Measurements from ENCODE around the gene PRRT1. TPM values are rescaled to one million over a fixed set of nuclear protein-coding genes. Genes with fewer than 3 reads are reported as not detected.
"Not testable (repeated sequence)": the region's sequence is repeated elsewhere in the genome, so short reads cannot be mapped to it uniquely, and the experiment has no call there.

PRRT1 gene
- total RNA-seq, 2 experiments from 2014 or later: 0.43 to 0.79 TPM

GRCh38 chr6:32194388-32194787 lies 42.6 kb upstream of the PRRT1 start:
- peaks cover 8% of the 10 kb centered on the region for H3K36me3 Mint-ChIP-seq (ENCODE audit: low read depth)
- intact Hi-C loops (cut with DNase I, micrococcal nuclease): loop anchor here (2.0 to 10.0 kb wide), 5 partner anchors 220 to 1220 kb away; partner anchors contain the start of genes CUTA (in 1 of the 2), DXO (in 1 of the 2), EHMT2 (in 1 of the 2) and HSPA1B (in 1 of the 2)
- ATAC-seq: no peak

GRCh38 chr6:32193096-32193495 lies 41.4 kb upstream of the PRRT1 start:
- POLR2A ChIA-PET: interaction anchor here (2.6 kb wide), 1 partner anchor 10 kb away, joined by 9 read pairs; no protein-coding TSS in a partner anchor
- intact Hi-C loops (cut with DNase I, micrococcal nuclease): loop anchor here (10.0 kb wide), 3 partner anchors 218 to 1222 kb away; partner anchors contain the start of genes CUTA (in 1 of the 2), DXO (in 1 of the 2) and PHF1 (in 1 of the 2)
- H3K36me3 Mint-ChIP-seq (ENCODE audit: low read depth): peaks cover 20% of the 10 kb centered on the region
- H3K27ac Mint-ChIP-seq: peak overlapping the region; percentile 96
- not testable (repeated sequence) for H3K9me3 Mint-ChIP-seq (ENCODE audit: low read depth); H3K27me3 Mint-ChIP-seq; DNase-seq; ATAC-seq
- CTCF ChIA-PET: interaction anchor here (0.6 to 1.6 kb wide), 6 partner anchors 13 to 704 kb away, joined by 3 to 5 read pairs (median 4); partner anchors contain the start of genes FKBPL and PRRT1
- H3K4me3 Mint-ChIP-seq: peak overlapping the region; percentile 95
- peaks cover 44% of the 10 kb centered on the region for H3K4me1 Mint-ChIP-seq

More at GRCh38 chr6:32194388-32194787, 42.6 kb upstream of the PRRT1 start:
- Mint-ChIP-seq H3K4me1 (peaks cover 32% of the 10 kb centered on the region), H3K27ac (peak overlapping the region; percentile 90), H3K4me3 (peak overlapping the region; percentile 94), H3K27me3 (no peaks in the 10 kb centered on the region), H3K9me3 (ENCODE audit: low read depth) (no peaks in the 10 kb centered on the region)
- CTCF ChIA-PET: interaction anchor here (0.6 to 1.9 kb wide), 2 partner anchors 45 to 619 kb away, joined by 3 to 6 read pairs; partner anchors contain the start of gene TNF
- POLR2A ChIA-PET: no interaction called here
- DNase-seq: no peak

GRCh38 chr6:32192608-32193039 lies 40.9 kb upstream of the PRRT1 start, which contains the start of gene GPSM3:
Gene GPSM3 (minus strand): TSS chr6:32192643. CDS start chr6:32192513, 130 bp downstream.
- intact Hi-C loops (cut with DNase I, micrococcal nuclease): loop anchor here (10.0 kb wide), 3 partner anchors 218 to 1222 kb away; partner anchors contain the start of genes CUTA (in 1 of the 2), DXO (in 1 of the 2) and PHF1 (in 1 of the 2)
- Mint-ChIP-seq H3K36me3 (ENCODE audit: low read depth) (peaks cover 24% of the 10 kb centered on the region), H3K4me1 (peaks cover 49% of the 10 kb centered on the region), H3K27me3 (no peaks in the 10 kb centered on the region), H3K9me3 (ENCODE audit: low read depth) (no peaks in the 10 kb centered on the region), H3K27ac (peak within 1 kb of the TSS; percentile 96), H3K4me3 (peak within 1 kb of the TSS; percentile 95)
- ATAC-seq (no peak), DNase-seq (peak; percentile 69)
- ChIA-PET CTCF (interaction anchor here (0.6 to 1.6 kb wide), 5 partner anchors 13 to 703 kb away, joined by 3 to 5 read pairs (median 4); partner anchors contain the start of genes FKBPL and PRRT1), POLR2A (interaction anchor here (2.6 kb wide), 1 partner anchor 10 kb away, joined by 9 read pairs; no protein-coding TSS in a partner anchor)

GRCh38 chr6:32191696-32192607 lies 40.2 kb upstream of the PRRT1 start:
- peaks cover 54% of the 10 kb centered on the region for H3K4me1 Mint-ChIP-seq
- intact Hi-C loops (cut with DNase I, micrococcal nuclease): loop anchor here (10.0 kb wide), 3 partner anchors 217 to 1223 kb away; partner anchors contain the start of genes CUTA (in 1 of the 2), DXO (in 1 of the 2) and PHF1 (in 1 of the 2)
- DNase-seq: peak; percentile 47
- CTCF ChIA-PET: interaction anchor here (0.9 to 1.6 kb wide), 4 partner anchors 13 to 62 kb away, joined by 3 to 5 read pairs (median 4); partner anchors contain the start of genes FKBPL and PRRT1
- H3K9me3 Mint-ChIP-seq (ENCODE audit: low read depth): no peaks in the 10 kb centered on the region
- H3K27me3 Mint-ChIP-seq: no peaks in the 10 kb centered on the region
- H3K36me3 Mint-ChIP-seq (ENCODE audit: low read depth): peaks cover 31% of the 10 kb centered on the region
- ATAC-seq: no peak
- H3K27ac Mint-ChIP-seq: peak overlapping the region; percentile 96
- peak overlapping the region; percentile 95 for H3K4me3 Mint-ChIP-seq
- POLR2A ChIA-PET: interaction anchor here (1.0 to 2.6 kb wide), 2 partner anchors 9 to 64 kb away, joined by 4 to 9 read pairs; partner anchors contain the start of gene ATF6B

GRCh38 chr6:32190911-32191677 lies 39.4 kb upstream of the PRRT1 start:
- H3K4me1 Mint-ChIP-seq: peaks cover 60% of the 10 kb centered on the region
- DNase-seq: no peak
- H3K27ac Mint-ChIP-seq: peak overlapping the region; percentile 96
- peaks cover 39% of the 10 kb centered on the region for H3K36me3 Mint-ChIP-seq (ENCODE audit: low read depth)
- H3K4me3 Mint-ChIP-seq: peak overlapping the region; percentile 95
- POLR2A ChIA-PET: interaction anchor here (0.7 to 2.6 kb wide), 3 partner anchors 8 to 63 kb away, joined by 3 to 9 read pairs (median 4); partner anchors contain the start of gene ATF6B
- CTCF ChIA-PET: interaction anchor here (0.6 to 0.7 kb wide), 2 partner anchors 65 to 232 kb away, joined by 3 to 4 read pairs; no protein-coding TSS in a partner anchor
- ATAC-seq: no peak
- intact Hi-C loops (cut with DNase I, micrococcal nuclease): loop anchor here (1.0 to 10.0 kb wide), 5 partner anchors 13 to 1224 kb away; partner anchors contain the start of genes CUTA (in 1 of the 2), DXO (in 1 of the 2), FKBPL (in 1 of the 2) and PHF1 (in 1 of the 2)
- no peaks in the 10 kb centered on the region for H3K9me3 Mint-ChIP-seq (ENCODE audit: low read depth)
- H3K27me3 Mint-ChIP-seq: no peaks in the 10 kb centered on the region

- H3K4me1 Mint-ChIP-seq: peaks cover 66% of the 10 kb centered on the region
- ATAC-seq (peak; percentile 58), DNase-seq (peak; percentile 92)
- H3K36me3 Mint-ChIP-seq (ENCODE audit: low read depth): peaks cover 46% of the 10 kb centered on the region
- ChIA-PET CTCF (interaction anchor here (0.6 to 0.7 kb wide), 4 partner anchors 11 to 1434 kb away, joined by 3 to 4 read pairs (median 3); no protein-coding TSS in a partner anchor), POLR2A (interaction anchor here (0.6 to 0.7 kb wide), 2 partner anchors 13 to 536 kb away, joined by 3 read pairs; no protein-coding TSS in a partner anchor)
- peak within 1 kb of the TSS; percentile 95 for H3K4me3 Mint-ChIP-seq
- no peaks in the 10 kb centered on the region for H3K9me3 Mint-ChIP-seq (ENCODE audit: low read depth)
- intact Hi-C loops (cut with DNase I, micrococcal nuclease): loop anchor here (1.0 to 10.0 kb wide), 5 partner anchors 12 to 1225 kb away; partner anchors contain the start of genes CUTA (in 1 of the 2), DXO (in 1 of the 2), FKBPL (in 1 of the 2) and PHF1 (in 1 of the 2)
- H3K27ac Mint-ChIP-seq: peak within 1 kb of the TSS; percentile 96
- no peaks in the 10 kb centered on the region for H3K27me3 Mint-ChIP-seq
Observed at GRCh38 chr6:32190054-32190851, 38.5 kb upstream of the PRRT1 start, which contains the start of gene PBX2. Gene PBX2 (minus strand): TSS chr6:32190202. CDS start chr6:32189915, 287 bp downstream.

- intact Hi-C loops (cut with DNase I, micrococcal nuclease): loop anchor here (1.0 to 10.0 kb wide), 5 partner anchors 11 to 1225 kb away; partner anchors contain the start of genes CUTA (in 1 of the 2), DXO (in 1 of the 2), FKBPL (in 1 of the 2) and PHF1 (in 1 of the 2)
- peak overlapping the region; percentile 91 for H3K27ac Mint-ChIP-seq
- DNase-seq (no peak), ATAC-seq (no peak)
- H3K4me1 Mint-ChIP-seq: peaks cover 60% of the 10 kb centered on the region
- POLR2A ChIA-PET: interaction anchor here (0.6 kb wide), 1 partner anchor 536 kb away, joined by 3 read pairs; no protein-coding TSS in a partner anchor
- H3K4me3 Mint-ChIP-seq: peak overlapping the region; percentile 95
- no peaks in the 10 kb centered on the region for H3K9me3 Mint-ChIP-seq (ENCODE audit: low read depth)
- peaks cover 46% of the 10 kb centered on the region for H3K36me3 Mint-ChIP-seq (ENCODE audit: low read depth)
- no peaks in the 10 kb centered on the region for H3K27me3 Mint-ChIP-seq
- CTCF ChIA-PET: interaction anchor here (0.6 kb wide), 2 partner anchors 10 to 1433 kb away, joined by 3 read pairs; no protein-coding TSS in a partner anchor
Observed at GRCh38 chr6:32189742-32190053, 38.0 kb upstream of the PRRT1 start.

- H3K36me3 Mint-ChIP-seq (ENCODE audit: low read depth): peaks cover 46% of the 10 kb centered on the region
- no peaks in the 10 kb centered on the region for H3K27me3 Mint-ChIP-seq
- intact Hi-C loops (cut with DNase I, micrococcal nuclease): no loop called here
- H3K9me3 Mint-ChIP-seq (ENCODE audit: low read depth): no peaks in the 10 kb centered on the region
- H3K4me3 Mint-ChIP-seq: peak overlapping the region; percentile 95
- DNase-seq (no peak), ATAC-seq (no peak)
- peak overlapping the region; percentile 91 for H3K27ac Mint-ChIP-seq
- CTCF ChIA-PET: interaction anchor here (0.6 kb wide), 2 partner anchors 1083 to 1433 kb away, joined by 3 read pairs; partner anchors contain the start of gene RPS18
- POLR2A ChIA-PET: interaction anchor here (0.6 to 1.0 kb wide), 2 partner anchors 10 to 595 kb away, joined by 3 read pairs; no protein-coding TSS in a partner anchor
- peaks cover 57% of the 10 kb centered on the region for H3K4me1 Mint-ChIP-seq
Observed at GRCh38 chr6:32189069-32189741, 37.5 kb upstream of the PRRT1 start.
